H9 (cell line): Measurements from ENCODE around the gene KRT5. TPM values are rescaled to one million over a fixed set of nuclear protein-coding genes. Genes with fewer than 3 reads are reported as not detected.
A peak's percentile ranks its signal among the peaks of the same experiment; 100 is the strongest.

ENCODE experiments used
- DNase-seq: peaks from one replicate; pipeline ENCODE4 v3.0.0-alpha.2; 2017
- H2AFZ ChIP-seq: one replicate; pipeline ENCODE4 v1.6.1; 2013; ENCODE audit warnings: mild to moderate bottlenecking, low read length, control low read depth, moderate library complexity
- H2AK5ac ChIP-seq: 2 replicates; pipeline ENCODE4 v1.6.1; 2013; ENCODE audit warnings: low read length, control low read depth, mixed read lengths; ENCODE audit not compliant: insufficient read length
- H2BK120ac ChIP-seq: one replicate; pipeline ENCODE4 v1.6.1; 2013; ENCODE audit warnings: low read depth, mild to moderate bottlenecking, low read length, control low read depth, inconsistent platforms; ENCODE audit not compliant: poor library complexity, severe bottlenecking
- H2BK12ac ChIP-seq: 2 replicates; pipeline ENCODE4 v1.6.1; 2013; ENCODE audit warnings: low read length, control low read depth, mixed read lengths, low read depth; ENCODE audit not compliant: insufficient read length
- H2BK15ac ChIP-seq: 2 replicates; pipeline ENCODE4 v1.6.1; 2013; ENCODE audit warnings: low read depth, low read length, control low read depth
- H2BK20ac ChIP-seq: one replicate; pipeline ENCODE4 v1.6.1; 2013; ENCODE audit warnings: low read depth, mild to moderate bottlenecking, low read length, control low read depth, inconsistent platforms; ENCODE audit not compliant: poor library complexity, severe bottlenecking
- H2BK5ac ChIP-seq: 2 replicates; pipeline ENCODE4 v1.6.1; 2013; ENCODE audit warnings: low read length, control low read depth, mixed read lengths; ENCODE audit not compliant: insufficient read length
- H3K14ac ChIP-seq: 2 replicates; pipeline ENCODE4 v1.6.1; 2013; ENCODE audit warnings: low read length, control low read depth; ENCODE audit not compliant: insufficient read depth
- H3K18ac ChIP-seq: 2 replicates; pipeline ENCODE4 v1.6.1; 2013; ENCODE audit warnings: low read depth, mild to moderate bottlenecking, mixed read lengths, low read length, control low read depth; ENCODE audit not compliant: insufficient read length
- H3K23ac ChIP-seq: 2 replicates; pipeline ENCODE4 v1.6.1; 2013; ENCODE audit warnings: low read length, control low read depth, mixed read lengths, low read depth; ENCODE audit not compliant: insufficient read length
- H3K23me2 ChIP-seq: 2 replicates; pipeline ENCODE4 v1.6.1; 2013; ENCODE audit warnings: low read depth, mild to moderate bottlenecking, mixed read lengths, low read length, control low read depth; ENCODE audit not compliant: insufficient read length, poor library complexity, severe bottlenecking
- H3K27ac ChIP-seq: 2 replicates; pipeline ENCODE4 v1.5.1; 2013; ENCODE audit warnings: low read length, control low read depth, mixed read lengths, low read depth; ENCODE audit not compliant: insufficient read length
- H3K27me3 ChIP-seq: 2 replicates; pipeline ENCODE4 v1.6.1; 2013; ENCODE audit warnings: low read length, control low read depth, inconsistent platforms; ENCODE audit not compliant: insufficient read depth
- H3K4ac ChIP-seq: 2 replicates; pipeline ENCODE4 v1.6.1; 2013; ENCODE audit warnings: low read depth, mild to moderate bottlenecking, control low read depth, inconsistent platforms, low read length, moderate library complexity
- H3K4me1 ChIP-seq: 2 replicates; pipeline ENCODE4 v1.6.1; 2013; ENCODE audit warnings: low read length, control low read depth, inconsistent platforms; ENCODE audit not compliant: insufficient read depth
- H3K4me2 ChIP-seq: 2 replicates; pipeline ENCODE4 v1.6.1; 2013; ENCODE audit warnings: low read length, control low read depth, mixed read lengths; ENCODE audit not compliant: insufficient read length, insufficient read depth
- H3K56ac ChIP-seq: 2 replicates; pipeline ENCODE4 v1.6.1; 2013; ENCODE audit warnings: low read depth, mild to moderate bottlenecking, mixed read lengths, low read length, control low read depth; ENCODE audit not compliant: insufficient read length
- H3K79me1 ChIP-seq: 2 replicates; pipeline ENCODE4 v1.6.1; 2013; ENCODE audit warnings: low read depth, mild to moderate bottlenecking, moderate library complexity, low read length, control low read depth, inconsistent platforms; ENCODE audit not compliant: insufficient read depth, poor library complexity, severe bottlenecking
- H3K79me2 ChIP-seq: 2 replicates; pipeline ENCODE4 v1.6.1; 2013; ENCODE audit warnings: low read length, control low read depth, inconsistent platforms; ENCODE audit not compliant: insufficient read depth
- H3K9ac ChIP-seq: 2 replicates; pipeline ENCODE4 v1.6.1; 2013; ENCODE audit warnings: low read length, control low read depth, mixed read lengths; ENCODE audit not compliant: insufficient read length; ENCODE audit errors: extremely low read depth
- H3K9me3 ChIP-seq: one replicate; pipeline ENCODE4 v1.6.1; 2013; ENCODE audit warnings: low read depth, low read length, inconsistent platforms; ENCODE audit not compliant: control insufficient read depth
- H3T11ph ChIP-seq: one replicate; pipeline ENCODE4 v1.6.1; 2013; ENCODE audit warnings: mild to moderate bottlenecking, low read length, control low read depth, inconsistent platforms
- H4K20me1 ChIP-seq: one replicate; pipeline ENCODE4 v1.6.1; 2013; ENCODE audit not compliant: control insufficient read depth, insufficient read length, insufficient read depth
- H4K5ac ChIP-seq: 2 replicates; pipeline ENCODE4 v1.6.1; 2013; ENCODE audit warnings: low read depth, mild to moderate bottlenecking, mixed read lengths, low read length, control low read depth; ENCODE audit not compliant: insufficient read length
- H4K8ac ChIP-seq: replicated peaks from 2 replicates; pipeline ENCODE4 v1.6.1; 2013; ENCODE audit warnings: low read length, control low read depth, mixed read lengths, low read depth; ENCODE audit not compliant: insufficient read length
- H4K91ac ChIP-seq: 2 replicates; pipeline ENCODE4 v1.6.1; 2013; ENCODE audit warnings: low read depth, mild to moderate bottlenecking, moderate library complexity, mixed read lengths, low read length, control low read depth; ENCODE audit not compliant: insufficient read length
- H3K27ac Mint-ChIP-seq, 3 experiments: 2 replicates in 2 of 3; 3 replicates in 1 of 3; pipeline ENCODE4 v1.8.0; 2020 to 2021; ENCODE audit warnings: mixed read lengths in 3 of 3, mild to moderate bottlenecking in 1 of 3, moderate library complexity in 1 of 3
- H3K27me3 Mint-ChIP-seq: 2 replicates; pipeline ENCODE4 v1.8.0; 2021; ENCODE audit warnings: low read depth, mild to moderate bottlenecking, moderate library complexity, mixed read lengths
- H3K36me3 Mint-ChIP-seq, 3 experiments: 2 replicates in 2 of 3; 3 replicates in 1 of 3; pipeline ENCODE4 v1.8.0; 2020 to 2021; ENCODE audit warnings: low read depth in 3 of 3, mixed read lengths in 3 of 3; ENCODE audit not compliant: insufficient read depth in 1 of 3
- H3K4me1 Mint-ChIP-seq, 2 experiments: 2 replicates each; pipeline ENCODE4 v1.8.0; 2020; ENCODE audit warnings: mixed read lengths in 2 of 2
- H3K4me3 Mint-ChIP-seq, 2 experiments: 2 replicates in 1 of 2; 3 replicates in 1 of 2; pipeline ENCODE4 v1.8.0; 2020 to 2021; ENCODE audit warnings: mild to moderate bottlenecking in 2 of 2, mixed read lengths in 2 of 2, moderate library complexity in 1 of 2
- H3K9me3 Mint-ChIP-seq, 2 experiments: 2 replicates in 1 of 2; 3 replicates in 1 of 2; pipeline ENCODE4 v1.8.0; 2020; ENCODE audit warnings: mild to moderate bottlenecking in 2 of 2, mixed read lengths in 2 of 2, moderate library complexity in 1 of 2
- CTCF ChIP-seq: fragments of 200-600 bp; sonication (generic); conservative IDR thresholded peaks from 3 replicates; pipeline ENCODE4 v1.8.0; 2021; ENCODE audit warnings: antibody characterized with exemption, mild to moderate bottlenecking
- WGBS: extraction: QIAGEN DNeasy Blood & Tissue Kit; methylation state at CpG from one replicate; pipeline ENCODE4 v1.1.7; 2013; ENCODE audit warnings: missing lambda C conversion rate, low lambda C conversion rate, mixed read lengths; ENCODE audit not compliant: insufficient read length; ENCODE audit errors: extremely low coverage; 5-methylcytosine and 5-hydroxymethylcytosine counted together
- total RNA-seq: library from RNA; stranded (reverse); gene quantifications from 2 replicates; pipeline ENCODE4 v1.2.1, GENCODE V29; 2021

Gene KRT5
- total RNA-seq, 1 experiment from 2014 or later, result not detected

GRCh38 chr12:52524898-52525591 is 4.9 kb upstream of the KRT5 start:
- no peak for TF ChIP-seq CTCF
- Mint-ChIP-seq H3K4me1 (peaks cover 15 to 16% of the 10 kb centered on the region in 2 experiments), H3K27ac (peak overlapping the region in 1 of 3 experiments; percentile 48; a peak in 1 of 7 replicates), H3K27me3 (peaks cover 8% of the 10 kb centered on the region), H3K9me3 (no peaks in the 10 kb centered on the region), H3K4me3 (no peak overlapping the region), H3K36me3 (no peaks in the 10 kb centered on the region)
- Histone ChIP-seq H3K14ac (no peak overlapping the region), H3K27ac (no peak overlapping the region), H3K27me3 (no peaks in the 10 kb centered on the region; the same call in 1 of the 2 replicates), H2BK20ac (no peak overlapping the region), H3K23ac (no peak overlapping the region), H3K9me3 (no peaks in the 10 kb centered on the region), H3K23me2 (no peaks in the 10 kb centered on the region), H3K18ac (no peak overlapping the region), H3K4me2 (no peak overlapping the region), H4K8ac (no peak overlapping the region), H4K91ac (no peak overlapping the region), H2BK120ac (no peak overlapping the region), H2BK15ac (no peak overlapping the region), H2AFZ (no peak overlapping the region), H3K79me2 (no peaks in the 10 kb centered on the region), H3K79me1 (no peaks in the 10 kb centered on the region), H2BK12ac (no peak overlapping the region), H4K5ac (no peak overlapping the region), H2AK5ac (no peak overlapping the region), H3K9ac (no peak overlapping the region), H2BK5ac (no peak overlapping the region), H4K20me1 (no peaks in the 10 kb centered on the region), H3K4ac (no peak overlapping the region), H3K56ac (no peak overlapping the region), H3K4me1 (no peaks in the 10 kb centered on the region), H3T11ph (no peak overlapping the region)
- WGBS, result no CpG with 5 or more reads among the region's 5 CpGs
- peak; percentile 24 for DNase-seq
